GM04504 (cell line): ENCODE results near the gene METTL8.
"Not testable (repeated sequence)": the region's sequence is repeated elsewhere in the genome, so short reads cannot be mapped to it uniquely, and the experiment has no call there.

Source experiments
- DNase-seq: peaks from one replicate; pipeline ENCODE4 v3.0.0-alpha.2; 2012; ENCODE audit warnings: low read depth

The METTL8 gene

DNA sequence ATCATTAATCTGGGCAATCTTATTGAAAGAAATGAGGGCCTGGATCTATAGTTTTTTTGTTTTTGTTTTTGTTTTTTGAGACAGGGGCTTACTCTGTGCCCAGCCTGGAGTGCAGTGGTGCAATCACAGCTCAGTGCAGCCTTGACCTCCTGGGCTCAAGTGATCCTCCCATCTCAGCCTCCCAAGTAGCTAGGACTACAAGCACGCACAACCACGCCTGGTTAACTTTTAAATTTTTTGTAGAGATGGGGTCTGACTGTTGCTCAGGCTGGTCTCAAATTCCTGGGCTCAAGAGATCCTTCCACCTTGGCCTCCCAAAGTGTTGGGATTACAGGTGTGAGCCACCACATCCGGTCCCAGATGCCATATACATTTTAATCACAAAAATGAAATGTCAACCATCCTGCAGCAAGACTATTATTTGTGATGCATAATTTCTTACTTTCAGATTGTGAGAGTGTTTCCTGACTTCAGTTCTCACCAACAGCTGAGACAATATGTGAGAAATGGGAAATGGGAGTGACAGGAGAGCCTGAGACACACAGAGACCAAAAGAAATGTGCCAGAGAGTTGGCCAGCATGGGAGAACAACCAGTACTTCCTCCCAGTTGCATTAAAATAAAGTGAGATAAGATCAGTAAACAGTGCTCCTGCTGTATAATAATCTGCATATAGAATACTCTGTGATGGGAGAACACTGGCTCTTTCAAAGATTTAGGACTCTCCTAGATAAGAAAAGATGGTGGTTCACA lies 87.6 kb downstream of the METTL8 start:
- DNase-seq: no peak

DNA sequence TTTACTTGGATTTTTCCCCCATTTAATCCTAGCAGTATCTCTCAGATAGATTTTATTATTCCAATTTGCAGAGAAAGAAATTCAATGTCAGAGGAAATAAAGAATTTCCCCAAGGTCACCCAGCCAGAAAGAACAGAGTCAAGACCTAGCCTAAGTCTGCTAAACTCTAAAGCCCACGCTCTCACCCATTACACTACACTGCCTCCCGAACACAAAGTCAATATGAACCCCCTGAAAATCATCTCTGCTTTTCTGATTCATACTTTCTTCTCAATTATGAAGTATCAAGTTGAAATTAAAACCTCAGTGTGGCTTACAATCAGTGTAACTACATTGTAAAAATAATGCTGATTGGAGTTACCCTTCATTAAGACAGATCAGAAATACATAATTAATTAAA lies 89.6 kb downstream of the METTL8 start:
- no peak for DNase-seq

DNA sequence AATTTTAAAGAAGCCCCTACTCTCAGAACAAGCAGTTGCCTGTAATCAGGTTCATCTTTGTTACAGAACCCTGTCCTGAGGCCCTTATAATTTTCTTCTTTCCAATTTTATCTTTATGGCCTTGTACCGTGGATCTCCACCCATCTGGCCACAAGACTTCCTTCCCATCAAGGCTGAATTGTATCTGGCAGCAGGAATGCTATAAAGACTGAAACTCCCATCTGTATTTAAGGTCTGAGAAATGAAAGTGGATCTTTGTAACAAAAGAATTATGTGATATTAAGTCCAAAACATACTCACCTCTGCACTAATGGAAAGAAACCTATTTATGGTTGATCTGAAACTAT lies 91.8 kb downstream of the METTL8 start:
- no peak for DNase-seq

DNA sequence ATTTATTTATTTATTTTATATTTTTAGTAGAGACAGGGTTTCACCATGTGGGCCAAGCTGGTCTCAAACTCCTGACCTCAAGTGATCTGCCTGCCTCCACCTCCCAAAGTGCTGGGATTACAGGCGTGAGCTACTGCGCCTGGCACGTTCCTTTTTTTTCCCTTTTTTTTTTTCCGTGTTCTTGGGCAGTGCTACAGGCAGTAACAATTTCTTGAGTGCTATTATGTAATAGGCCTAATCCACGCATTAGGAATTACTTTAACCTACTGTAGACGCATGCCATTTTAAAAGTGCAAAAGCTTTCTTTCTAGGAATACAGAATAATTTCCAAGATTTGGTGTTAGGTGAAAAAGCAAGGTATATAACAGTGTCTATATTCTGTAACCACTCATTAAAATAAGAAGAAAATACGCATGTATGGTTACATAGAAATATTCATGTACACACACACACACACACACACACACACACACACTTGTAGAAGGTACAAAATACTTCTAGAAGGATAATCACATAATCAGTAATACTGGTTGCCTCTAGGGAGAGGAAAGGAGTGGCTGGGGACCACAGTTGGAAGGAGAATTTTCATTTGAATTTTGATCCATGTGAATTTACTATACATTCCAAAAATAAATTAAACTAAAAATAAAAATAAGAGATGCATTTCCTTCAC lies 92.3 kb downstream of the METTL8 start:
- DNase-seq: no peak

DNA sequence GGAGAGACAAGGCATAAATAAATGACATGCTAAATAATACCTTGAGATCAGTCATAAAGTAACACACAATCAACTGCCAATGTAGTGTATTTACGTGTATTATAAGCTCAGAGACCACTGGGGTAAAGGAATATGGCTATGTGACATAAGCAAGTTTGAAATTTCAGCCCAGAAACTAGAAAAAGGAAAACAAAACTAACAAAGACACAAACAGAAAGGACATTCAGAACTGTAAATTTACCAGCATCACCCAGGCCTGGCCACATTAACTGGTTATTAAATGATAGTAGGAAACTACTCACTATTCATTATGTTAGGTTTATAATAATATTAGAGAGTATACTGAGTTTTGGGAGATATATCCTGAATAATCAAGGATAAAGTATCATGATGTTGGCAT lies 98.8 kb downstream of the METTL8 start:
- no peak for DNase-seq

DNA sequence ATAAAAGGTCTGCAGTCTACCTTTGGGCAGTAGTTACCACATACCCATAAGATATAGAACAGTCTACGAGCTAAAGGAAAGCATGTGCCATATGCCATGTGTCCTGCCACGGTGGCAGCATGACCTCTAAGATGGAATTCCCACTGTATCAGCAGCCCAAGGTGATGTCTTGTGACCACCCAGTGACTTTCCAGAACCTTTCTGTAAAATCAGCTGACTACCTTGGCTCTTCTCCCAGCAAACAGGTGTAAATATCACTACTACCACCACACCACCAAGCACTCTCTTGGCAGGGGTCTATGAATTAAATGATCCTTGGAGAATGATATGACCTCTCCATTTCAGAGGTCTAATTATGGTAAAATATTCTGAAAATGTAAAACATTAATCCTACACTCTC lies 99.6 kb downstream of the METTL8 start:
- DNase-seq: no peak

DNA sequence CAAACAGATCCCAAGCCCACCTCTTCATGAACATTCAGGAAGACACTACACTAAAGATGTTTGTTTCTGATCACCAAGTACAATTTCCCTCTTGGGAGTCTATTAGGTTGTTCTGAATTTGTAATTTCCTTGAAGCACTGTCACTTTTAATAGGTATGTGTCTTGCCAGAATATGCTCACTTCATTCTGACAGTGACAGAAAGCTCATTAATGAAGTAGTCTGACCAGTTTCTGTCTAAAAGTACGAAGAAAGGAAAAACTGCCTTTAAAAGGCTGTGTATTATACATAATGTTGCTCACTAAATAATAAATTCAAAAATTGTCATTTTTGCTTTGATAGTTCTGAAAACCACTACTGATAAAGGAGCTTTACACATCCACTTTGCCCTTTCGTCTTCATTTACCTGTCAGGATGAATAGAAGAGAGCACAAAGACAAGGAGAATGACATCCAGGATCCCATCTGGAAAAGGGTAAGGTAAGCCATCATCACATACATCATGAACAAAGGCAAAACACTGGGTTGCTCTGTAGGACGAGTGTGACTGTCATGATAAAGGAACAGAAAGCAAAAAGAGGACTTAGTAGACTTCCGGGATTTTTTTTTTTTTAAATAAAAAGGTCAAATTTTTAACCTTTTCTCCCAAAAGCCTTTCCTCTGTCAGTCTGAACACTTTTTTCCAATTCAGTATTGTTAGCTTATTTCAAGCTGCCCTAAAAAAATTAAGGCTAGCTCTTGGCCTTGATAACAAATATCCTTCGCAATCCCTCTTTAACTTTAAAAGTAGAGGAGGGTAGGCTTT lies 103.4 kb downstream of the METTL8 start:
- no peak for DNase-seq

DNA sequence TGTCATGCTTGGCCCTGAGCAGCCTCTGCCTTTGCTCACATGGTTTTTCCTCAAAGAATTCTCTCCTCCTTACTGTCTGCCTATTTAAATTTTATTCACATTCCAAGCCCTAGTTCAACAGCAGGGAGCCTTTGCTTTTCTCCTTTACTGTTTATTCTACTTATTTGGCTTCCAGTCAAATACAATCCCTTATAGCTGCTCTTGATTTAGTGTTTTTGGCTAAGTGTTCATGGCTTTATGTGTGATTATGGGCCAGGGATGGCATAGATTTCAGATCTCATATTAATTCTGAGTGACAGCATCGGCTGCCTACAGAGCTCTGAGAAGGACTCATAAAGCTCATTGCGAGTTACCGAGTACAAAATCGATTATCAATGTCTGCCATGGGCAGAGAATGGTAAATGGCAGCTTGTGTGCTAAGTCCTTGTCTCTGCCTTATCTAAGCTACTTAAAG lies 106.7 kb downstream of the METTL8 start:
- DNase-seq: no peak

DNA sequence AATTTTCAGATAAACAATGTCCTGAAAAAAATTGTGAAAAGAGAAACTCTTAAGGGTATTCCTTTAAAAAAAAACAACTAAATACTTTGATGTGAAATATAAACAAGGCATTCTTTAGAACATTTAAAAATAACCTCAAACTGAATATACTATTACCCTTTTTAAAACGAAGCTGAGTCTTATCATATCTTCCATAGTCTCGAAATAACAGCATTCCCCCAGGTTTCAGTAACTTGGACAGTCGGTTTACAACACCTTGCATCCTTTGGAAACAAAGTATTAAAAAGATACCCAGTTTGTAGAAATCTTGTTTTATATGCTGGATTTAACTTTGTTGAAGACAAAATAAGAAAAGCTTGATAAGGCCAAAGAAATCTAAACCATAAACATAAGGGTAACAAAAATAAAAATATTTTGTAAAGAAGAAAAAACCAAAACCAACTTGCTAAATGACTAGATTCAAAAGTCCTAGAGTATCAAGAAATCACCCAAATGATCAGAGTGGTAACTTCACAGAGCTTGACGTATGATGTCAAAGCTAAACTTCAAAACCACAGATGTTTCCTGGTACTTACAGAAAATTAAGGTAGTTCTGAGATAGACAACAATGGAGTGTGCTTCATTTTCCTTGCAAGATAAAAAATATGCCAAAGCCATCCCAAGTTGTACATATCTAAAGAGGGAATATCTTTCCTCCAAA lies 107.8 kb downstream of the METTL8 start:
- DNase-seq: no peak

DNA sequence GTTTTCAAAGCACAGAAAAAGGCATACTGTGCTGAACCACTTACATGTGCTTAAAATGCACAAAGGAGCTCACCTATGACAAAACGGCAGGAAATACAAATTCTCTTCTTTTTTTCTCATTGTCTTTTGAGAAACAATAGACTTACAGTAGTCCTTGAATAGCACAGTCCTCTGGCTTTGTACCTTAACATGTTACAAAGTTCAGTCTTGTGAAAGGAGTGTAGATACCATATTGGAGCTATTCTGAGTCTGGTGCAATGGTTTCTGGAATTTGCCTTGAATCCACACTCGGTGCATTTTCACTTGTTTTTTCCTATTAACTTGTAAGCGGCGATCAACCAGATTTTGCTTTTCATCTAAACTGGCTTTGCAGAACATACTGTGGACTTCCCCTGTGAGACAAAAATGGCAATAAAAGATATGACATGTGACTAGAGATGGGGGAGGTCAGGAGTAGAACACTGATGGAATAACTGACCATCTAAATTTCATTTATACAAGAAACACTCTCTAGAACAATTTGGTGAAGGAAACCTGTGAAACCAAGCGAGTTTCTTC lies 109.7 kb downstream of the METTL8 start:
- no peak for DNase-seq

DNA sequence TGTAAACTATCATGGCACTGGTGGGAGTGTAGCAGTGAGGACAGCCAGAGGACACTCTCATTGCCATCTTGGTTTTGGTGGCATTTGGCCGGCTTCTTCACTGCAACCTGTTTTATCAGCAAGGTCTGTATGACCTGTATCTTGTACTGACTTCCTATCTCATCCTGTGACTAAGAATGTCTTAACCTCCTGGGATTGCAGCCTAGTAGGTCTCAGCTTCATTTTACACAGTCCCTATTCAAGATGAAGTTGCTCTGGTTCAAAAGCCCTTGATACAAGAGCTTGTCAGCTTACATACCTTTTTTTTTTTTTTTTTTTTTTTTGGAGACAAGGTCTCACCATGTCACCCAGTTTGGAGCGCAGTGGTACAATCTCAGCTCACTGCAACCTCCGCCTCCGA lies 110.9 kb downstream of the METTL8 start:
- no peak for DNase-seq

DNA sequence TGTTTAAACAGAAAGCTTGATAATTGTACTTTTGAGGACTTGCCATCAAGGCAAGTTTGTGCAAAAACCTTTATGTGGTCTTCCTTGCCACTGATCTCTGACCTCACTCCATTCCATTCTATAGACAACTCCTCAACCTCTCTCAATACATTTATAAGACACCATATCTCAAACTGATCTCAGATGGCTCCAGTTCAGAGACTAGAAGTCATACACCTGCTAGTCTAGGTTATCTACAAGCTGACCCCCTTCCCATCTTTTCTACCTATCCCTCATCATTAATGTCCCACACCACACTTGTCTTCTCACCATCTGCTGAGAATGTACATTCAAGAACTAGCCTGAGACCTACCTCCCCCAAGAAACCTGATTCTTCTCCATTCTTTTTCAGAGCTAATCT lies 113.1 kb downstream of the METTL8 start:
- no peak for DNase-seq

DNA sequence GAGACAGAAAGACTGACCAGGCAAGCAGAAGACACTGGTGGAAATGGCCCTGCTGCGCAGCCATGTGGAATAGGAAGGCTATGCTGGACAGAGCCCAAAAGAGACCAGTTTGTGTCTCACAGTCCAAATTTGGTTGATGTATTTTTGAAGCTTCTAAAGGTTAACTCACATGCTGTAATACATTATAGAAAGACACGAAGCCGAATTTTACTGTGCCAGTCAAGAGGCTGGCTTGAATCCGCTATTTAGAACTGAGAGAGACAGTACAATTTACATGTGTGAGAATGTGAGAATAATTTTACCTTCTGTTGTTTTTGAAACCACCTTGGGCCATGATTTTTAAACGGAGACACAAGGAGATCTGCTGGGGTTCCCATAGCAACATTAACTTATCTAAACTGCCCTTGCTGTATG lies 113.6 kb downstream of the METTL8 start:
- no peak for DNase-seq

DNA sequence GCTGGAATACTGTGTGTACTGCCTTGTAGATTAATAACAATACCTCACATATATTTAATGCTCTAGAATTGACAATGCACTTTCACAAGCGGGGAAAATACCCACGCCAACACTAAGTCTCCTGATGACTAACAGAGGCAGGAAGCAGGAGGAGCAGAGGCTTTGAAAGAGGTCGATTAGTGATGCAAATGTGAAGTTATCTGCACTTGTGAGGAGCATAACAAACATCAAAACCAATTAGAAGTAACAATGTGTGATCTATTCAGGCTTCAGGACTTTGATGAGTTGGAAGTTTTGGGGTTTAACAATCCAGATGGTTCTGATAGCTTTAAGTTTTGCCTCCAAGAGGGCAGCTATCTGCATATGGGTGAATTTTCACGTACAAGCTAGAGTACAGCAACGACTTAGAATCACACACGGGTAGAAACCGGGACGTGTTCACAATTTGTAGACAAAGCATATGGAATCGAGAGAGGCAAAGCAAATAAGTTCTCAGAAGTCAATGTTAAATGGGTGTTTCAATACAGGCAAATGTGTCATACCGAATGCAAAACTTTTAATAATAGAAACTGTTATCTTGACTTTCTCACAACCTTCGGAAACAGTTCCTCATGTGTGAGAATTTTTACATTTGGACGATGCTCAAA lies 114.5 kb downstream of the METTL8 start:
- DNase-seq: no peak

DNA sequence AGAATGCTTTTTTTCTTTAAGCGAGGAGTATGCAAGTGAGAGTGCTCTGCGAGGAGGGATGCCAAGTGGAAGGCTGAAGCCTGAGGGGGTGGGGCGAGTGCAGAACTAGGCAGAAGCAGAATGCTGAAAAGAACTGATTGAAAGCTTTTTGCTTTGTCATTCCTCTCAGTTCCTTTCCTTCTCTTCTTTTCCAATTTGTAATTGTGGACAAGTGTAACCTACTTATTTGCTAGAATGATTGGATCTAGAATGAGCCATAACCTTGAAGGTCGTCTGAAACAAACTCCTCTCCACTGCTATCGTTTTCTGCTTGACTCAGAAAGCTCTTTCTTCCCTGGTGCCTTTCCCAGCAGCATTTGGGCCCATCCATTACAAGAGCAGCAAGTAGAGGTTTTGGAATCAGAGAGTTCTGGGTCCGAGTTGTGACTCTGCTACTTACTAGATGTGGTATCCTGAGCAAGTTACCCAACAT lies 115.3 kb downstream of the METTL8 start:
- no peak for DNase-seq

DNA sequence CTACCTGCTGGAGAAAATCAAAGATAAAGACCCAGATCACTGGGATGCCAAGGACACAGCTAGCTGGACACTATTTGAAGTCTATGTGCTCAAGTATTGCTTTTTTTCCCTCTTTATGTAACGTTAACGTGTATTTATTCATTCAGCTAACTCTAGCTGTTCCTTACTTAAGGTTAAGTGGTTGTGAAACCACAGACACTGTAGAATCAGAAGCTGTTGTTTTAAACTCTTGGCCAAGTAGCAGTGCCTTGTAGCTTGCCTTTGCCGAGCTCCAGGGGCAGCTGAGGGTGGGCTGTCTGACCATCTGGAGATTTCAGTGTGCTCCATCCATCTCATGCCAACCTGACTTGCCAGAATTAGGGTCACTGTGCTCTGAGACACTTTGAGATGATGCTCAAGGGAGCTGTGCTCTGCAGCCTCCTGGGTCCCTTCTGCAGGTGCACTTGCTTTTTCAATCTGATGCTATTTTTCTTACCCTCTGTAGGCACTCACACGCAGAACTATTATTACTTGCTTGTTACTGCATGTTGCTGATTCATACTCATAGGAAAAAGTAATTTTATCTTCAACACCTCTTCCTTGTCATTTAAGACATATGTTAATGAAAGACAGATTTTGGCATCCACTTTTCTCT lies 116.2 kb downstream of the METTL8 start:
- no peak for DNase-seq

DNA sequence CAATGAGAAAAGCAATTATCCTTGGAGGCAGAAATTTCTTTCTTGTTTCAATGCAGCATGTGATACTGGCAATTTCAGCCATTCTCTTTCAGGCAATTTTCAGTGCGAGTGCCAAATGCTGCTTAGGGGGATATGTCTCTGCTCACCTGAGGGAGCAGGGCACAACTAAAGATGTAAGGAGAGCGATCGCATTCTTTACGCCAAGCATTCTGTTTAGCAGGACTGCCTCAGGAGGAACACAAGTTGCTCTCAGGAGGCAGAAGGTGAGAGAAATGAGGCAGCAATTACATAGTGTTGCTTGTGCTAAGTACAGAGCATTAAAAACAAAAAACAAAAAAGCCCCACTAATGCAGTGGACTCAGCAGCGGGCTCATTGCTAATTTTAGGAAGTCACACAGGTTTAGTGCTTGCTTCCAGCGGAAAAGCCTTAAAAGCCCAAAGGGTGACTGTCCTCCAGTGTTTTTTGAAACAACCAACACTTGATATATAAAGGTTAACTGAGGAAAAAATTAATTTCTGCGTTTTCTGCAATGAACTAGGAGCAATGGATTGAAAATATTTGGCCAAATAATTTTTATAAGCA lies 116.9 kb downstream of the METTL8 start:
- DNase-seq: no peak

DNA sequence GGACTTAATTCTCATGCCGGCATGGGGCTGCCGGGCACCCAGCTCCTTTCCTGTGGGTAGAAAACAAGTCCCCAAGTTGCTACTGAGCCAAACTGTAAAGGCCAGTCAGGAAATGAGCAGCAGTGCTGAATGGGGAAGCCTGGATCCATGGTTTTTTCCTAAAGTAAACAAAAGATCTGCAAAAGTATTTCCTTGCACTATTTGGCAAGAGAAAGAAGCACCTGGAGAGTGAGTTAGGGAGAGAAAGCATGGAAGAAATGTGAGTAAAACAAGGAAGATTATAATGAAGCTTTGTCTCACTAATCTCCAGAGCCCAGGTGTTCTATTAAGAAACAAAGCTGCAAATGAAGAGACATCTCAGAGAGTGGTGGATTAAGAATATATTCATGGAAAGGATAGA lies 117.6 kb downstream of the METTL8 start:
- no peak for DNase-seq

DNA sequence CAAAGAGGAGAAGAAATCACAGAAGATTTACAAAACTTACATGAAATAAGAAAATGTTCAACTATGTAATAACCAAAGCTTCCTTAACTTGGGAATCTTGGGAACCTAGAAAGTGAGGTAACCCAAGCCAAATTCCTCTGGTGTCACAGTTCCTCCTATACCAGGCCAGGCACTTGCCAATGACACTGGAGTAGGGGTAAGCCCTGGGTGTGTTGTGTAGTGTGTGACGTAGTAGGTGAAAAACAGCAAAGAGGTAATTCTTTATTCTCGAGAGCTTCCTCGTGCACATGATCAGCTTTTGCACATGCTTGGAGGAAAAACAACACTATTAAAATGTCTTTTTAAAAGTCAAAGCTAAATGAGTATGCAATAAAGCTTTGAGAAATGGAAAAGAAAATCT lies 118.0 kb downstream of the METTL8 start:
- DNase-seq: no peak

DNA sequence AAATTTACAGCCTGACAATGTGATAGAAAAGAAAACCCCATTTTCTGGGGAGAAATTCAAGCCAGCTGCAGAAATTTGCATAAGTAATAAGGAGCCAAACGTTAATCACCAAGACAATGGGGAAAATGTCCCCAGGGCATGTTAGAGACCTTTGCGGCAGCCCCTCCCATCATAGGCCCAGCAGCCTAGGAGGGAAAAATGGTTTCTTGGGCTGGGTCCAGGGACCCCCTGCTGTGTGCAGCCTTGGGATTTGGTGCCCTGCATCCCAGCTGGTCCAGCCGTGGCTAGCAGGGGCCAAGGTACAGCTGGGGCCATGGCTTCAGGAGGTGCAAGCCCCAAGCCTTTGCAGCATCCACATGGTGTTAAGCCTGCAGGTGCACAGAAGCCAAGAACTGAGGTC lies 121.6 kb downstream of the METTL8 start:
- DNase-seq: not testable (repeated sequence)

DNA sequence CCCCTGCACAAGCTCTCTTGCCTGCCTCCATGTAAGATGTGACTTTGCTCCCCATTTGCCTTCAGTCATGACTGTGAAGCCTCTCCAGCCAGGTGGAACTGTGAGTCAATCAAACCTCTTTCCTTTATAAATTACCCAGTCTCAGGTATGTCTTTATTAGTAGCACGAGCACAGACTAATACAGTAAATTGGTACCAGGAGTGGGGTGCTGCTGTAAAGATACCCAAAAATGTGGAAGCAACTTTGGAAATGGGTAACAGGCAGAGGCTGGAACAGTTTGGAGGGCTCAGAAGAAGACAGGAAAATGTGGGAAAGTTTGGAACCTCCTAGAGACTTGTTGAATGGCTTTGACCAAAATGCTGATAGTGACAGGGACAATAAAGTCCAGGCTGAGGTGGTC lies 122.2 kb downstream of the METTL8 start:
- DNase-seq: not testable (repeated sequence)
